ENCODE results near the gene CLDN24. TPM values are rescaled to one million over a fixed set of nuclear protein-coding genes. Genes with fewer than 3 reads are reported as not detected.

Gene CLDN24
- total and polyA plus RNA-seq, 7 donors, result not detected

- WGBS, 3 donors, result 58 to 75% (median 60%) methylated on average over 7 of the region's 7 CpGs
- no peaks in the 10 kb centered on the region for H3K4me1 ChIP-seq
- peaks cover 0 to 2% (median 0%) of the 10 kb centered on the region in 3 donors for H3K27me3 ChIP-seq (ENCODE audit: insufficient read depth in 3 of 3, low read length in 2 of 3)
- ATAC-seq (no peak), DNase-seq (no peak)
- no peak overlapping the region for H3K4me3 ChIP-seq
- TF ChIP-seq CTCF (IDR thresholded peaks at IDR 0.05), result no peak
- no peaks in the 10 kb centered on the region for H3K9me3 ChIP-seq
- intact Hi-C loops (cut with DNase I), result no loop called here
- no peak overlapping the region for H3K27ac ChIP-seq
- no peaks in the 10 kb centered on the region for H3K36me3 ChIP-seq (ENCODE audit: insufficient read depth in 1 of 2, low read depth in 1 of 2)
Observed at GRCh38 chr4:183337833-183338232, 15.6 kb upstream of the CLDN24 start.

- Histone ChIP-seq H3K36me3 (ENCODE audit: insufficient read depth in 1 of 2, low read depth in 1 of 2) (no peaks in the 10 kb centered on the region), H3K4me1 (no peaks in the 10 kb centered on the region), H3K9me3 (no peaks in the 10 kb centered on the region), H3K4me3 (no peak overlapping the region), H3K27me3 (ENCODE audit: insufficient read depth in 3 of 3, low read length in 2 of 3) (no peaks in the 10 kb centered on the region), H3K27ac (no peak overlapping the region)
- no peak for ATAC-seq
- no peak for TF ChIP-seq CTCF (IDR thresholded peaks at IDR 0.05)
- DNase-seq, result no peak
- intact Hi-C loops (cut with DNase I), result no loop called here
- WGBS, 3 donors, result 83 to 92% (median 89%) methylated on average over 8 to 9 of the region's 9 CpGs
Observed at GRCh38 chr4:183337349-183337748, 15.1 kb upstream of the CLDN24 start.

GRCh38 chr4:183335369-183335940, 13.2 kb upstream of the CLDN24 start:
- Histone ChIP-seq H3K27me3 (ENCODE audit: insufficient read depth in 3 of 3, low read length in 2 of 3) (no peaks in the 10 kb centered on the region), H3K4me1 (no peaks in the 10 kb centered on the region), H3K27ac (no peak overlapping the region), H3K36me3 (ENCODE audit: insufficient read depth in 1 of 2, low read depth in 1 of 2) (no peaks in the 10 kb centered on the region), H3K9me3 (no peaks in the 10 kb centered on the region), H3K4me3 (no peak overlapping the region)
- WGBS, 3 donors, result 34 to 62% (median 48%) methylated on average over 3 of the region's 3 CpGs
- DNase-seq (no peak), ATAC-seq (no peak)
- intact Hi-C loops (cut with DNase I), result no loop called here
- no peak for TF ChIP-seq CTCF (IDR thresholded peaks at IDR 0.05)

- WGBS, 3 donors, result 76 to 81% (median 78%) methylated on average over 6 of the region's 6 CpGs
- ATAC-seq (no peak), DNase-seq (no peak)
- Histone ChIP-seq H3K27me3 (ENCODE audit: insufficient read depth in 3 of 3, low read length in 2 of 3) (no peaks in the 10 kb centered on the region), H3K4me1 (no peaks in the 10 kb centered on the region), H3K27ac (no peak overlapping the region), H3K4me3 (no peak overlapping the region), H3K36me3 (ENCODE audit: insufficient read depth in 1 of 2, low read depth in 1 of 2) (no peaks in the 10 kb centered on the region), H3K9me3 (no peaks in the 10 kb centered on the region)
- TF ChIP-seq CTCF (IDR thresholded peaks at IDR 0.05), result no peak
- intact Hi-C loops (cut with DNase I), result no loop called here
Observed at GRCh38 chr4:183333983-183334382, 11.8 kb upstream of the CLDN24 start.

- Histone ChIP-seq H3K4me1 (no peaks in the 10 kb centered on the region), H3K4me3 (no peak overlapping the region), H3K27me3 (ENCODE audit: insufficient read depth in 3 of 3, low read length in 2 of 3) (no peaks in the 10 kb centered on the region), H3K36me3 (ENCODE audit: insufficient read depth in 1 of 2, low read depth in 1 of 2) (no peaks in the 10 kb centered on the region), H3K27ac (no peak overlapping the region), H3K9me3 (no peaks in the 10 kb centered on the region)
- no peak for TF ChIP-seq CTCF (IDR thresholded peaks at IDR 0.05)
- no peak for ATAC-seq
- intact Hi-C loops (cut with DNase I), result no loop called here
- no peak for DNase-seq
- 89 to 91% (median 90%) methylated on average over 9 of the region's 9 CpGs for WGBS, 3 donors
Observed at GRCh38 chr4:183333202-183333601, 11.0 kb upstream of the CLDN24 start.
